HG03196 (cell line): ENCODE data around the gene ZNF335.
"Not testable (repeated sequence)": the region's sequence is repeated elsewhere in the genome, so short reads cannot be mapped to it uniquely, and the experiment has no call there.

Experiments
- ATAC-seq: cut with Tn5 transposase; IDR thresholded peaks from one replicate; pipeline ENCODE4 v1.9.1; 2021; ENCODE audit not compliant: unreplicated experiment

The ZNF335 gene

DNA sequence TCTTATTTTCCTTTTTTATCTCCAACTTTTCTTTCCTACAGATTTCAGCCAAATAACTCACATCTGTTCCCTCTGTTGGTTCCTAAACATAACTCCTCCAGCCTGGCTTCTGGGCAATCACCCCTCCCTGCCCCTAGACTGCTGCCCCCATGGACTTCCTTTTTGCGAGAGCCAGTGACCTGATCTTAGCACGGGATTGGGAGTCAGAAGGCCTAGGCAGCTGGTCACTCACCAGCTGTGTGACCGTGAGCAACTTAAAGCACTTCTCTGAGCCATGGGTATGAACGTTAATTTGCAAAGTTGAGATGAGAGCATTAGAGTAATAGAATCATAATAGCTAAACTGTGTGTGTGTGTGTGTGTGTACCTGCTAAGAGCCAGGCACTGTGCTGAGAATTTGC is 32.2 kb upstream of the ZNF335 start:
- ATAC-seq = no peak

- ATAC-seq = no peak
Measured at GRCh38 chr20:46002008-46002407, 30.0 kb upstream of the ZNF335 start.

GRCh38 chr20:46001498-46001897 is 29.5 kb upstream of the ZNF335 start:
- ATAC-seq = no peak

- no peak for ATAC-seq
Measured at GRCh38 chr20:46000262-46000996, 28.4 kb upstream of the ZNF335 start.

DNA sequence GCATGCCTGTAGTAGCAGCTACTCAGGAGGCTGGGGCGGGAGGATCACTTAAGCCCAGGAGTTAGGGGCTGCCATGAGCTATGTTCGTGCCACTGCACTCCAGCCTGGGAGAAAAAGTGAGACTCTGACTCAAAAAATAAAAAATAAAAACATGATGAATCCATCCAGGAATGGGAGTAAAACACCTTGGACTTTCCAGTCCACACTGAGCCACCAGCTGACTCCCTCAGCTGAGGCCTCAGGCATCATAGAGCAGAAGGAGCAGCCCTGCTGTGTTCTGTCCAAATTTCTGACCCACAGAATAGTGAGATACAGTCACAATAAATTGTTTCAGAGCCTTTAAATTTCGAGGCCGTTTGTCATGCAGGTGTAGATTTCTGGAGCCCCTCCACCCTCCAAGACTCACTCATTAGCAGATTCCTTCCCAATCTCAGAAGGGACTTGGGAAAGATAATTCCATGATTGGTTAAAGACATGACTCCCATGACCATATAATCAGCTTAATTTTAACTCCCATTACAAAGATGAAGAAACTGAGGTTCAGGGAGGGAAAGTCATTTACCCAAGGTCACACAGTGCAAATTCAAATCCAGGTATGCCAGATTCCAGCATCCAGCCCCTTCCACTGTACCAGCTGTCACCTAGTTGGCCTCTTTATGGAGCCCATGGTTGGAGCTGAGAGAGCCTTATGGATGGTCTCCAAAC is 27.7 kb upstream of the ZNF335 start:
- ATAC-seq = no peak

DNA sequence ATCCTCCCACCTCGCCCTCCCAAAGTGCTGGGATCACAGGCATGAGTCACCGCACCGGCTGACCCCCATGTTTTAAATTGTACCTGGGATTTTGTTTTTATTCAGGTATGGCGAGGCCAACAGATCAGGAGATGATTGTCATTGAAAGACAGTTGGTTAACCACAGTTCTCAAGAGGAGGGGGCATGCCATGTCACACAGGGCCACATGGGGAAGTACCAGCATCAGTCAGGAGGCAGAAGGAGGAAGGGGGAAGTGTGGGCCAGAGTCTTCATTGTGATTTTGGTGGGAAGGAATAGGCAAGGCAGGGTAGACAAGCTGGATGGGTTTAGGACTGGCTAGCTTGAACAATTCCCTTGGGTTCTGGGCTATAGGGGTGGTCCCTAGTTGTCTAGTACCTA is 26.8 kb upstream of the ZNF335 start:
- ATAC-seq = no peak

- ATAC-seq = no peak
Measured at GRCh38 chr20:45998337-45998736, 26.3 kb upstream of the ZNF335 start.

GRCh38 chr20:45997187-45997586 is 25.2 kb upstream of the ZNF335 start:
- no peak for ATAC-seq

DNA sequence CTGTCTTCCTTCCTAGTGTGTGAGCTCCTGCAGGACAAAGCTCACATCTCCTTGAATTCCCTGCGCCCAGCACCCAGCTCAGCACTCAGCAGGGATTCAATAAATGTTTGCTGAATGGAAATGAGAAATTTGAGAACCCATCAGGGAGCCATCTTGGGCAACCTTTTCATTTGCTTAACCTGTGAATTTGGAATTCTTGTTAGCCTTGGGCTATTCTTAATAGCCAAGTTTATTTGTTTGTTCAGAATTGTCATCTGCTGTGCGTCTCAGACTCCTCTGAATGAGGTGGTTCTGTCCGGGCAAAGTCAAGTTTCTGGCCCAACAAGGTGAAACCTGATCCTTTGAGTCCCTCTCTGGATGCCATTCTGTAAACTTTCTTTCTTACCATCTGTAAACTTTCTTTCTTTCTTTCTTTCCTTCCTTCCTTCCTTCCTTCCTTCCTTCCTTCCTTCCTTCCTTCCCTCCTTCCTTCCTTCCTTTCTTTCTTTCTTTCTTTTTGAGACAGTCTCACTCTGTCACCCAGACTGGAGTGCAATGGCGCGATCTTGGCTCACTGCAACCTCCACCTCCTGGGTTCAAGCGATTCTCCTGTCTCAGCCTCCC is 23.6 kb upstream of the ZNF335 start:
- not testable (repeated sequence) for ATAC-seq

DNA sequence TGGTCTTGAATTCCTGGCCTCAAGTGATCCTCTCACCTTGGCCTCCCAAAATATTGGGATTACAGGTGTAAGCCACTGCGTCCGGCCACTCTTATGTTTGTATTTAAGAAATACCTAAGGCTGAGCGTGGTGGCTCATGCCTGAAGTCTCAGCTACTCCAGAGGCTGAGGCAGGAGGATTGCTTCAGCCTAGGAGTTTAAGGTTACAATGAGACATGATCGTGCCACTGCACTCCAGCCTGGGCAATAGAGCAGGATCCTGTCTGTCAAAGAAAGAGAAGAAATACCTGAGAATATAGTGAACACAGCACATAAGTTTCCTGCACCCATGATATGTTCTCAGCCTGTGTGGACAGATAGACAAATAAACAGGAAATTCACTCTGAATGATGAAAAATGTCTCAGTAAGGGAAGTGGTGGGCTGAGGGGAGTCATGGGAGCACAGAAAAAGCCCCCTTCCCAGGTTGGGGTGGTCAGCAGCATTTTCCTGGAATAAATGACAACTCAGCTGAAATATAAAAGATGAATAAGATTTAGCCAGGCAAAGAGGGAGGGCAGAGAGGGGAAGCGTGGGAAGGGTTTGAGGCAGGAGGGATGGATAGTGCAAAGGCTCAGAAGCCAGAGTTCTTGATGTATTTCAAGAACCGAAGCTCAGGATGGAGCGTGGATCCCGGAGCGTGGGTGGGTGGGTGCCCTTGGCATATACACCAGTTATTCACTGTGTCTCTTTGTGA is 22.9 kb upstream of the ZNF335 start:
- no peak for ATAC-seq

- ATAC-seq = no peak
Measured at GRCh38 chr20:45993197-45993951, 21.4 kb upstream of the ZNF335 start.

DNA sequence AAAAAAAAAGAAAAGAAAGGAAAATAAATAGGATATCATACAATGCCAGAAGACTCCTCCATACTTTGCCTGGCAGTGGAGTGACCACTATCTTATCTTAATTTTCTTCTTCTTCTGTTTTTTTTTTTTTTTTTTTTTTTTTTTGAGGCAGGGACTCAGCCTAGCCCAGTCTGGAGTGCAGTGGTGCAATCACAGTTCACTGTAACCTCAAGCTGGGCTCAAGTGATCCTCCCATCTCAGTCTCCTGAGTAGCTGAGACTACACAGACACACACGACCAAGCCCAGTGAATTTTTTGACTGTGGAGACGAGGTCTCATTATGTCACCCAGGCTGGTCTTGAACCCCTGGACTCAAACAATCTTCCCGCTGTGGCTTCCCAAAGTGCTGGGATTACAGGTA is 19.6 kb upstream of the ZNF335 start:
- ATAC-seq = no peak

DNA sequence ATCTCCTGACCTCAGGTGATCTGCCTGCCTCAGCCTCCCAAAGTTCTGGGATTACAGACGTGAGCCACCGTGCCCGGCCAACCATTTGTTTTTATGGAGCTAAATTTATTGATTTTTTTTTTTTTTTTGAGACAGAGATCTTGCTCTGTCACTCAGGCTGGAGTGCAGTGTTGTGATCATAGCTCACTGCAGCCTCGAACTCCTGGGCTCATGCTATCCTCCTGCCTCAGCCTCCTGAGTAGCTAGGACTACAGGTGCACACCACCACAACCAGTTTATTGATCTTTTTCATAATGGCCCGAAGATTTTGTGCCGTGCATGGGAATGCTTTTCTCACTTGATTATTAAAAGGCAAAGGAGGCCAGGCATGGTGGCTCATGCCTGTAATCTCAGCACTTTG is 16.8 kb upstream of the ZNF335 start:
- ATAC-seq = not testable (repeated sequence)

DNA sequence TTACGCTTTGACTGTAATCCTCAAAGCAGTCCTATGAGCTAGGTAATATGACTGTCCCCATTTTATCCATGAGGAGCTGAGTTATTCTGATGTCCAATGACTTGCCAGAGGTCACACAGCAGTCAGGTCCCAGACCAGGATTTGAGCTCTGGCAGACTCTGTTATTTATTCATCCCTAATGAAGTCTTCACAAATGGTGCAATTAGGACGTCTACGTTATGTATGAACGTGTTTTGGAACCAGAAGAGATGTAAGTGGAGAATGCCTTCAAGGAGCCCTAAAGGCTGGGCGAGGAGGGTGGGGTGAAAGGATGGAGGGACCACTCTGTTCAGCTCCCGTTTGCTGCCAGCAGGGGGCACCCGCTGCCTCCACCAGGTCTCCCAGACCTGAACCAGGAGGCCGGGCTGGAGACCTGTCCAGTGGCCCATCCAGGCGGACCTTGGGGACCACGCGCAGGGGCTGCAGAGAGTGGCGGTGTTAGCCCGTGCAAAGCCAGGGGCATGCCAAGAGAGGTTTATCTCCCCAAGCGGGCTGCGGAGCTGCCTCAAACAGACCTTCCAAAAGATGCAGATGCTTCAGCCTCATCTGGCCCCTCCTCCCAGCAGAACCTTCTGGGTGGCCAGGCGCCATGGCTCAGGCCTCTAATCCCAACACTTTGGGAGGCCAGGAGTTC is 15.2 kb upstream of the ZNF335 start:
- no peak for ATAC-seq

DNA sequence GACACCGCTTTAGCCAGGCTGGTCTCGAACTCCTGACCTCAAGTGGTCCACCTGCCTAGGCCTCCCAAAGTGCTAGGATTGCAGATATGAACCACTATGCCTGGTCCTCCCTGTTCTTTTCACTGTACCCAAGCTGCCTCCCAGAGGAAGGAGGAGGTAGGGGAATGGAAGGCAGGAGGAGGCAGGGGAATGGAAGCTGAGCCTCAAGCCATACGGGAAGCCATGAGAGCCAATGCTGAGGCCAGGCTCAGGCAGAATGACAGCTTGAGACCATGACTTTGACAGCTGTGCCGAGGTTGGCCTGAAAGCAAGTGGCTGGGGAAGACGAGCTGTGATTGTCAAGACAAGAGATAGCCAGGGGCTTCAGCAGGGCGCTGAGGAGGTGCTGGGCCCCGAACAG is 13.6 kb upstream of the ZNF335 start:
- no peak for ATAC-seq

DNA sequence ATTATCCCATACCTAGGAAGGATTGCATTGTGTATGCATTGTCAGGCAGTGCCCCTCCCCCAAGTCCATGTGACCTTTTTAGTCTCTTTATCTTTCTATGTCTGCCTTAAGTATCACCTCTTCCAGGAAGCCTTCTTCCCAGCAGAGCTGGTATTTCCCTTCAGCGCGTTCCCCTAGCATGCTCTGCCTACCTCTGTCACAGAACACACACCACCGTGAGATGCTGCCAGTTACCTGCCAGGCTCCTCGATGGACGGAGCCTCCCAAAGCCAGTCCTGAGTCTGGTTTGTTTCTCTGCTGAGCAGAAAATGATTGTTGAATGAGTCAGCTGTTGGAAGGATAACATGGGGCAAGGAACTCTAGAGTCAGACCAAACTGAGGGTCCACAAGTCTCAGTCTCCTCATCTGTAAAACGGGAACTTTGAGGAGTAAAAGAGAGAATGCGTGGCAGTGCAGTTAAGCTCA is 11.3 kb upstream of the ZNF335 start:
- no peak for ATAC-seq

DNA sequence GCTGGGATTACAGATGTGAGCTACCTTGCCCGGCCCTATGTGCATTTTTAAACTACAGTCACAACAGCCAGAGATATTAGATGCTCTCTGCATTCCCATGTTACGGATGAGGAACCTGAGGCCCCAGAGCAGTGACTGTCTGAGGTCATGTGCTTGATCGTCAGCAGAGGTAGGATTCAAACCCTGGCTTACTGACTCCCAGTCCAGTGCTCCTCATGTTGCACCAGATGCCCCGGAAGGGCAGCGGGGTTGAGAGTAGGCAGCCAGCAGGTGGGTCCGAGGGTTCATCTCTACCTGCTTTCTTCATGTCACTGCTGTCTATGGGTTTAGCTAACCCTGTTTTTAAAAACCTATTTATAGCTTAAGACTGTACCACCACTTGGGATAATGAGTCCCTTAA is 9.3 kb upstream of the ZNF335 start:
- no peak for ATAC-seq

- no peak for ATAC-seq
Measured at GRCh38 chr20:45976086-45976485, 4.1 kb upstream of the ZNF335 start.

DNA sequence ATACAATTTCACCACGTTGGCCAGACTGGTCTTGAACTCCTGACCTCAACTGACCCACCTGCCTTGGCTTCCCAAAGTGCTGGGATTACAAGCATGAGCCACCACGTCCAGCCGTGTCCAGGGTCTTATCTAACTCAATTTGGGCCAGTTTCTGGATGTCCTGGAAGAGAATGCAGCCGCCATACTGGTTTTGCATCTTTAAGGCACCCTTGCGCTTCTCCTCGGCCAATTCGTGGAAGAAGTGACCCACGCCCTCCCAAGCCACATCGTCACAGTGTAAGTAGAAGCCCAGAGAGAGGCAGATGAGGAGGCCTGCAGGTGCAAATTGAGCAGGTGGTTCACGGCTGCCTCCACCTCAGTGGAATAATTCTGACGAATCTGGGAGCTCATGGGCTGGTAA is 3.7 kb upstream of the ZNF335 start:
- no peak for ATAC-seq

- no peak for ATAC-seq
Measured at GRCh38 chr20:45974896-45975565, 3.0 kb upstream of the ZNF335 start.
